HCT116 (cell line): ENCODE data around the gene SRRT. TPM values are rescaled to one million over a fixed set of nuclear protein-coding genes. Genes with fewer than 3 reads are reported as not detected.
A peak's percentile ranks its signal among the peaks of the same experiment; 100 is the strongest.

Source experiments
- ATAC-seq: fragments of 200-7000 bp; cut with Tn5 transposase; 2 replicates; pipeline ENCODE4 v1.9.1; 2020; ENCODE audit warnings: mild to moderate bottlenecking, moderate library complexity
- BruUV-seq: library from RNA; stranded (reverse); fragments of 400-500 nt; replicated peaks from 2 replicates; lab custom pipeline; 2021; lab: Mats Ljungman, UMichigan
- CTCF ChIA-PET: fragments of 300-600 bp; sonication (Branson Sonifier 250); formaldehyde crosslinking; loops from one replicate; lab custom pipeline; 2021; ENCODE audit warnings: antibody characterized with exemption; lab: Charles Lee
- POLR2A ChIA-PET: fragments of 300-600, 350-600 bp; sonication (Branson Sonifier 250); formaldehyde crosslinking; loops from one replicate; lab custom pipeline; 2021; ENCODE audit warnings: antibody characterized with exemption; lab: Charles Lee
- RAD21 ChIA-PET, 2 experiments: fragments of 300-600 bp; sonication (Branson Sonifier 250); formaldehyde crosslinking; loops; one replicate each; lab custom pipeline; 2023; ENCODE audit warnings: low total read pairs in 2 of 2; ENCODE audit not compliant: uncharacterized antibody in 2 of 2, unreplicated experiment in 2 of 2, low non-redundant PET in 1 of 2; lab: Charles Lee
- DNase-seq: peaks from one replicate; pipeline ENCODE4 v3.0.0-alpha.2; 2010; ENCODE audit warnings: low read depth, low spot score
- H2AFZ ChIP-seq: fragments of 200-600 bp; shearing (Covaris generic), sonication (generic); 2 replicates; pipeline ENCODE4 v1.6.1; 2017; ENCODE audit warnings: low read depth, mixed run types, mixed read lengths, antibody characterized with exemption, low read length; ENCODE audit not compliant: poor library complexity, severe bottlenecking
- H3K27ac ChIP-seq: 2 replicates; pipeline ENCODE4 v1.5.1; 2012; ENCODE audit warnings: low read depth, low read length
- H3K27me3 ChIP-seq: fragments of 200-600 bp; sonication (generic); 2 replicates; pipeline ENCODE4 v1.6.1; 2016; ENCODE audit warnings: mixed run types, low read length, mixed read lengths; ENCODE audit not compliant: insufficient read depth
- H3K36me3 ChIP-seq, 2 experiments: fragments of 200-500 bp in 1 of 2; fragments of 200-600 bp in 1 of 2; sonication (Bioruptor generic) in 1 of 2; sonication (generic) in 1 of 2; 2 replicates each; pipeline versions ENCODE4 v1.5.1 to v1.6.1; 2014 to 2016; ENCODE audit warnings: low read length in 2 of 2, inconsistent platforms in 1 of 2, mixed read lengths in 1 of 2, mixed run types in 1 of 2; ENCODE audit not compliant: insufficient read depth in 2 of 2, control insufficient read depth in 1 of 2
- H3K4me1 ChIP-seq, 2 experiments: fragments of 200-600 bp in 1 of 2; sonication (generic) in 1 of 2; 2 replicates each; pipeline versions ENCODE4 v1.5.1 to v1.6.1; 2012 to 2017; ENCODE audit warnings: low read length in 2 of 2, inconsistent platforms in 1 of 2, mild to moderate bottlenecking in 1 of 2, mixed read lengths in 1 of 2, mixed run types in 1 of 2, moderate library complexity in 1 of 2; ENCODE audit not compliant: insufficient read depth in 2 of 2, control insufficient read depth in 1 of 2
- H3K4me2 ChIP-seq: fragments of 200-600 bp; sonication (generic); 2 replicates; pipeline ENCODE4 v1.6.1; 2017; ENCODE audit warnings: mixed run types, low read length, mixed read lengths
- H3K4me3 ChIP-seq, 2 experiments: fragments of 200-600 bp in 1 of 2; sonication (generic) in 1 of 2; replicated peaks in 1 of 2; 2 replicates each; pipeline ENCODE4 v1.5.1; 2011 to 2016; ENCODE audit warnings: low read length in 2 of 2, control low read depth in 1 of 2, low read depth in 1 of 2, mild to moderate bottlenecking in 1 of 2, mixed read lengths in 1 of 2, mixed run types in 1 of 2
- H3K79me2 ChIP-seq: fragments of 200-600 bp; sonication (generic); 2 replicates; pipeline ENCODE4 v1.6.1; 2017; ENCODE audit warnings: mild to moderate bottlenecking, mixed run types, low read length, moderate library complexity, mixed read lengths; ENCODE audit not compliant: insufficient read depth
- H3K9ac ChIP-seq: fragments of 200-600 bp; sonication (generic); 2 replicates; pipeline ENCODE4 v1.6.1; 2016; ENCODE audit warnings: low read length, mixed read lengths
- H3K9me2 ChIP-seq: fragments of 200-600 bp; sonication (generic), shearing (Covaris generic); 2 replicates; pipeline ENCODE4 v1.6.1; 2017; ENCODE audit warnings: mixed run types, mild to moderate bottlenecking, moderate library complexity; ENCODE audit not compliant: insufficient read depth
- H3K9me3 ChIP-seq, 2 experiments: fragments of 200-500 bp in 1 of 2; fragments of 200-600 bp in 1 of 2; sonication (Bioruptor generic) in 1 of 2; sonication (generic) in 1 of 2; 2 replicates each; pipeline ENCODE4 v1.6.1; 2014 to 2017; ENCODE audit warnings: low read length in 2 of 2, mixed read lengths in 2 of 2, inconsistent platforms in 1 of 2, low read depth in 1 of 2, mild to moderate bottlenecking in 1 of 2, mixed run types in 1 of 2, moderate library complexity in 1 of 2; ENCODE audit not compliant: control insufficient read depth in 1 of 2, insufficient read depth in 1 of 2
- H4K20me1 ChIP-seq: fragments of 200-600 bp; sonication (generic), shearing (Covaris generic); 2 replicates; pipeline ENCODE4 v1.6.1; 2017; ENCODE audit warnings: mixed run types, mild to moderate bottlenecking, moderate library complexity; ENCODE audit not compliant: insufficient read depth
- CEBPB ChIP-seq: IDR thresholded peaks from 2 replicates; pipeline ENCODE4 v1.6.1; 2012; ENCODE audit warnings: low read depth
- CTCF ChIP-seq, 3 experiments: fragments of 200-600 bp in 1 of 3; sonication (generic) in 1 of 3; IDR thresholded peaks in 2 of 3; conservative IDR thresholded peaks in 1 of 3; 2 replicates each; pipeline ENCODE4 v1.5.1; 2012 to 2017; ENCODE audit warnings: low read depth in 2 of 3, low read length in 2 of 3, antibody characterized with exemption in 1 of 3, borderline replicate concordance in 1 of 3, control low read depth in 1 of 3, mild to moderate bottlenecking in 1 of 3, mixed read lengths in 1 of 3, mixed run types in 1 of 3, moderate library complexity in 1 of 3; ENCODE audit not compliant: insufficient read depth in 1 of 3
- EGR1 ChIP-seq: IDR thresholded peaks from 2 replicates; pipeline ENCODE4 v1.6.1; 2012; ENCODE audit warnings: low read depth
- ELF1 ChIP-seq: IDR thresholded peaks from 2 replicates; pipeline ENCODE4 v1.6.1; 2012; ENCODE audit warnings: low read depth, borderline replicate concordance
- EZH2 ChIP-seq: fragments of 200-600 bp; sonication (generic); IDR thresholded peaks from 2 replicates; pipeline ENCODE4 v1.6.1; 2017; ENCODE audit warnings: antibody characterized with exemption, mixed run types
- EZH2phosphoT487 ChIP-seq: fragments of 200-600 bp; IDR thresholded peaks from 2 replicates; pipeline ENCODE4 v1.6.1; 2018; ENCODE audit warnings: antibody characterized with exemption, borderline replicate concordance
- FOSL1 ChIP-seq: IDR thresholded peaks from 2 replicates; pipeline ENCODE4 v1.6.1; 2012; ENCODE audit warnings: low read depth
- JUND ChIP-seq: IDR thresholded peaks from 2 replicates; pipeline ENCODE4 v1.6.1; 2012
- POLR2A ChIP-seq: IDR thresholded peaks from 2 replicates; pipeline ENCODE4 v1.7.0; 2011; ENCODE audit warnings: borderline replicate concordance; ENCODE audit not compliant: insufficient read depth, insufficient read length; ENCODE audit errors: extremely low read depth
- POLR2AphosphoS5 ChIP-seq: IDR thresholded peaks from 2 replicates; pipeline ENCODE4 v1.6.1; 2011; ENCODE audit warnings: mild to moderate bottlenecking, low read depth, low read length, moderate library complexity
- RAD21 ChIP-seq: IDR thresholded peaks from 2 replicates; pipeline ENCODE4 v1.6.1; 2012; ENCODE audit warnings: low read depth, mild to moderate bottlenecking
- SIN3A ChIP-seq: IDR thresholded peaks from 2 replicates; pipeline ENCODE4 v1.6.1; 2012; ENCODE audit warnings: low read depth
- SRF ChIP-seq: IDR thresholded peaks from 2 replicates; pipeline ENCODE4 v1.6.1; 2012; ENCODE audit warnings: low read depth
- TCF7L2 ChIP-seq: IDR thresholded peaks from 2 replicates; pipeline ENCODE4 v1.7.0; 2011; ENCODE audit warnings: borderline replicate concordance, inconsistent platforms; ENCODE audit not compliant: insufficient read depth, insufficient read length; ENCODE audit errors: extremely low read depth
- ZBTB33 ChIP-seq: IDR thresholded peaks from 2 replicates; pipeline ENCODE4 v1.6.1; 2011; ENCODE audit warnings: mild to moderate bottlenecking, low read length, moderate library complexity; ENCODE audit not compliant: insufficient replicate concordance; ENCODE audit errors: extremely low read depth
- ZNF274 ChIP-seq: fragments of 200-500 bp; sonication (Bioruptor generic); IDR thresholded peaks from 2 replicates; pipeline ENCODE4 v1.6.1; 2014; ENCODE audit warnings: mild to moderate bottlenecking, low read depth, low read length, inconsistent platforms
- intact Hi-C: fragments of 100-400 bp; cut with micrococcal nuclease; formaldehyde crosslinking; loops from 2 replicates; pipeline ENCODE4 v1.10.0; 2022
- total RNA-seq: library from RNA; stranded (reverse); gene quantifications from one replicate; pipeline ENCODE4 v1.2.1, GENCODE V29; 2021; ENCODE audit not compliant: unreplicated experiment
- TF ChIP-seq, protein P1 (sequence below): IDR thresholded peaks from 2 replicates; pipeline ENCODE4 v1.6.1; 2012; ENCODE audit warnings: low read depth

SRRT gene
- total RNA-seq, 1 experiment from 2014 or later: 252 TPM

- Histone ChIP-seq H3K27me3 (no peaks in the 10 kb centered on the region), H2AFZ (no peak overlapping the region), H4K20me1 (no peaks in the 10 kb centered on the region), H3K9me3 (no peaks in the 10 kb centered on the region), H3K9ac (peak overlapping the region; percentile 65), H3K4me1 (peaks cover 10 to 19% of the 10 kb centered on the region in 2 experiments), H3K27ac (peak overlapping the region; percentile 60), H3K79me2 (no peaks in the 10 kb centered on the region), H3K4me2 (peak overlapping the region; percentile 74), H3K4me3 (peak overlapping the region; percentile 45 to 50), H3K9me2 (no peaks in the 10 kb centered on the region), H3K36me3 (no peaks in the 10 kb centered on the region)
- TF ChIP-seq EZH2phosphoT487 (no peak), TCF7L2 (no peak), SRF (no peak), CTCF (IDR thresholded peaks at IDR 0.05 in 2 of 3, conservative IDR thresholded peaks at IDR 0.05 in 1 of 3; ENCODE audit: borderline replicate concordance in 1 of 3, insufficient read depth in 1 of 3, low read depth in 2 of 3, low read length in 2 of 3) (no peak), ELF1 (no peak), ZNF274 (no peak), CEBPB (no peak), JUND (no peak), EZH2 (no peak), RAD21 (no peak), EGR1 (no peak), FOSL1 (no peak), POLR2A (no peak), ZBTB33 (no peak), POLR2AphosphoS5 (no peak), SIN3A (no peak)
- TF ChIP-seq, protein P1, sequence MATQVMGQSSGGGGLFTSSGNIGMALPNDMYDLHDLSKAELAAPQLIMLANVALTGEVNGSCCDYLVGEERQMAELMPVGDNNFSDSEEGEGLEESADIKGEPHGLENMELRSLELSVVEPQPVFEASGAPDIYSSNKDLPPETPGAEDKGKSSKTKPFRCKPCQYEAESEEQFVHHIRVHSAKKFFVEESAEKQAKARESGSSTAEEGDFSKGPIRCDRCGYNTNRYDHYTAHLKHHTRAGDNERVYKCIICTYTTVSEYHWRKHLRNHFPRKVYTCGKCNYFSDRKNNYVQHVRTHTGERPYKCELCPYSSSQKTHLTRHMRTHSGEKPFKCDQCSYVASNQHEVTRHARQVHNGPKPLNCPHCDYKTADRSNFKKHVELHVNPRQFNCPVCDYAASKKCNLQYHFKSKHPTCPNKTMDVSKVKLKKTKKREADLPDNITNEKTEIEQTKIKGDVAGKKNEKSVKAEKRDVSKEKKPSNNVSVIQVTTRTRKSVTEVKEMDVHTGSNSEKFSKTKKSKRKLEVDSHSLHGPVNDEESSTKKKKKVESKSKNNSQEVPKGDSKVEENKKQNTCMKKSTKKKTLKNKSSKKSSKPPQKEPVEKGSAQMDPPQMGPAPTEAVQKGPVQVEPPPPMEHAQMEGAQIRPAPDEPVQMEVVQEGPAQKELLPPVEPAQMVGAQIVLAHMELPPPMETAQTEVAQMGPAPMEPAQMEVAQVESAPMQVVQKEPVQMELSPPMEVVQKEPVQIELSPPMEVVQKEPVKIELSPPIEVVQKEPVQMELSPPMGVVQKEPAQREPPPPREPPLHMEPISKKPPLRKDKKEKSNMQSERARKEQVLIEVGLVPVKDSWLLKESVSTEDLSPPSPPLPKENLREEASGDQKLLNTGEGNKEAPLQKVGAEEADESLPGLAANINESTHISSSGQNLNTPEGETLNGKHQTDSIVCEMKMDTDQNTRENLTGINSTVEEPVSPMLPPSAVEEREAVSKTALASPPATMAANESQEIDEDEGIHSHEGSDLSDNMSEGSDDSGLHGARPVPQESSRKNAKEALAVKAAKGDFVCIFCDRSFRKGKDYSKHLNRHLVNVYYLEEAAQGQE: no peak
- CTCF ChIA-PET: interaction anchor here (0.6 kb wide), 1 partner anchor 386 kb away, joined by 3 read pairs; no protein-coding TSS in a partner anchor
- intact Hi-C loops: no loop called here
- DNase-seq: no peak
- POLR2A ChIA-PET: interaction anchor here (0.7 to 0.9 kb wide), 2 partner anchors 9 to 53 kb away, joined by 3 to 5 read pairs; partner anchors contain the start of genes EPHB4 and UFSP1
- RAD21 ChIA-PET: no interaction called here
- ATAC-seq: peak; percentile 4
- no TSS peak for BruUV-seq
These were observed 38.1 kb upstream of the SRRT start for GRCh38 chr7:100836812-100837098.
